A673 (cell line): Measurements from ENCODE around the gene GPBP1L1. TPM values are rescaled to one million over a fixed set of nuclear protein-coding genes. Genes with fewer than 3 reads are reported as not detected.
"Not testable (repeated sequence)": the region's sequence is repeated elsewhere in the genome, so short reads cannot be mapped to it uniquely, and the experiment has no call there.

ENCODE experiments used
- BruUV-seq: library from RNA; stranded (reverse); fragments of 400-500 nt; replicated peaks from 2 replicates; lab custom pipeline; 2021; lab: Mats Ljungman, UMichigan
- CTCF ChIA-PET: fragments of 300-600 bp; sonication (Branson Sonifier 250); formaldehyde crosslinking; loops from one replicate; lab custom pipeline; 2022; ENCODE audit warnings: antibody characterized with exemption; lab: Charles Lee
- POLR2A ChIA-PET: fragments of 300-600 bp; sonication (Branson Sonifier 250); formaldehyde crosslinking; loops from one replicate; lab custom pipeline; 2022; ENCODE audit warnings: antibody characterized with exemption; ENCODE audit not compliant: low non-redundant PET; lab: Charles Lee
- DNase-seq: peaks from one replicate; pipeline ENCODE4 v3.0.0-alpha.2; 2015; ENCODE audit warnings: low spot score
- H3K27ac ChIP-seq: fragments of 200-600 bp; sonication (generic); 2 replicates; pipeline ENCODE4 v1.5.1; 2016; ENCODE audit warnings: mixed run types, low read depth, mild to moderate bottlenecking, mixed read lengths, antibody characterized with exemption, low read length; ENCODE audit not compliant: poor library complexity, severe bottlenecking
- H3K27me3 ChIP-seq: fragments of 200-600 bp; sonication (generic); replicated peaks from 2 replicates; pipeline ENCODE4 v1.6.1; 2017; ENCODE audit warnings: mixed run types, low read depth, mild to moderate bottlenecking, mixed read lengths, antibody characterized with exemption, low read length; ENCODE audit not compliant: insufficient read depth, poor library complexity
- H3K36me3 ChIP-seq: fragments of 200-600 bp; sonication (generic); 2 replicates; pipeline ENCODE4 v1.6.1; 2016; ENCODE audit warnings: mixed run types, mild to moderate bottlenecking, mixed read lengths, antibody characterized with exemption, low read length; ENCODE audit not compliant: insufficient read depth, poor library complexity, severe bottlenecking
- H3K4me1 ChIP-seq: fragments of 200-600 bp; sonication (generic); 2 replicates; pipeline ENCODE4 v1.6.1; 2017; ENCODE audit warnings: mixed run types, mild to moderate bottlenecking, mixed read lengths, antibody characterized with exemption, low read length; ENCODE audit not compliant: insufficient read depth, poor library complexity, severe bottlenecking
- H3K4me3 ChIP-seq: fragments of 200-600 bp; sonication (generic); 2 replicates; pipeline ENCODE4 v1.5.1; 2016; ENCODE audit warnings: low read depth, mixed run types, mild to moderate bottlenecking, mixed read lengths, low read length; ENCODE audit not compliant: poor library complexity, severe bottlenecking
- H3K9me3 ChIP-seq: fragments of 200-600 bp; sonication (generic); 2 replicates; pipeline ENCODE4 v1.6.1; 2016; ENCODE audit warnings: mixed run types, low read depth, mild to moderate bottlenecking, mixed read lengths, antibody characterized with exemption, low read length; ENCODE audit not compliant: poor library complexity, severe bottlenecking
- EZH2 ChIP-seq: fragments of 200-600 bp; sonication (generic); IDR thresholded peaks from 2 replicates; pipeline ENCODE4 v1.6.1; 2017; ENCODE audit warnings: borderline replicate concordance, low read depth, mild to moderate bottlenecking, mixed read lengths, antibody characterized with exemption, low read length; ENCODE audit not compliant: poor library complexity, severe bottlenecking
- intact Hi-C: fragments of 100-400 bp; cut with micrococcal nuclease; formaldehyde crosslinking; loops from one replicate; pipeline ENCODE4 v1.10.0; 2022; ENCODE audit not compliant: unreplicated experiment
- total RNA-seq: library from RNA; stranded (reverse); gene quantifications from 2 replicates; pipeline ENCODE4 v1.2.3, GENCODE V29; 2021
- TF ChIP-seq, protein P1 (sequence below): fragments of 300-800, 200-600 bp; sonication (generic); conservative IDR thresholded peaks from 2 replicates; pipeline ENCODE4 v1.5.1; 2017; ENCODE audit warnings: low read depth, mild to moderate bottlenecking, antibody characterized with exemption, low read length, moderate library complexity, mixed read lengths

Gene GPBP1L1
- total RNA-seq, 1 experiment from 2014 or later = 99.0 TPM

DNA sequence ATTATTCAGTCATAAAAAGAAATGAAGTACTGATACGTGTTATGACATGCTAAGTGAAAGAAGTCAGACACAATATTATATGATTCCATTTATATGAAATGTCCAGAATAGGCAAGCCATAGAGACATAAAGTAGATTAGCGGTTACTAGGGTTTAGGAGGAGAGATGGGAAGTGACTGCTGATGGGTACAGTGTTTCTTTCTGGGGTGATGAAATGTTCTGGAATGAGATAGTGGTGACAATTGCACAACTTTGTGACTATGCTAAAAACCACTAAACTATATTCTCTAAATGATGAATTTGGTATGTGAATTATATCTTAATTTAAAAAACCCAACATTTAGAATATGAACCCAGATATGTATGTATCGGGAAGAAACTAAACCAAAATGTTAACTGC, 36.5 kb upstream of the GPBP1L1 start:
- H3K4me1 ChIP-seq = no peaks in the 10 kb centered on the region
- H3K27me3 ChIP-seq = no peaks in the 10 kb centered on the region
- intact Hi-C loops = no loop called here
- TF ChIP-seq, protein P1, sequence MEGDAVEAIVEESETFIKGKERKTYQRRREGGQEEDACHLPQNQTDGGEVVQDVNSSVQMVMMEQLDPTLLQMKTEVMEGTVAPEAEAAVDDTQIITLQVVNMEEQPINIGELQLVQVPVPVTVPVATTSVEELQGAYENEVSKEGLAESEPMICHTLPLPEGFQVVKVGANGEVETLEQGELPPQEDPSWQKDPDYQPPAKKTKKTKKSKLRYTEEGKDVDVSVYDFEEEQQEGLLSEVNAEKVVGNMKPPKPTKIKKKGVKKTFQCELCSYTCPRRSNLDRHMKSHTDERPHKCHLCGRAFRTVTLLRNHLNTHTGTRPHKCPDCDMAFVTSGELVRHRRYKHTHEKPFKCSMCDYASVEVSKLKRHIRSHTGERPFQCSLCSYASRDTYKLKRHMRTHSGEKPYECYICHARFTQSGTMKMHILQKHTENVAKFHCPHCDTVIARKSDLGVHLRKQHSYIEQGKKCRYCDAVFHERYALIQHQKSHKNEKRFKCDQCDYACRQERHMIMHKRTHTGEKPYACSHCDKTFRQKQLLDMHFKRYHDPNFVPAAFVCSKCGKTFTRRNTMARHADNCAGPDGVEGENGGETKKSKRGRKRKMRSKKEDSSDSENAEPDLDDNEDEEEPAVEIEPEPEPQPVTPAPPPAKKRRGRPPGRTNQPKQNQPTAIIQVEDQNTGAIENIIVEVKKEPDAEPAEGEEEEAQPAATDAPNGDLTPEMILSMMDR = no peak
- TF ChIP-seq EZH2 = no peak
- no TSS peak for BruUV-seq
- POLR2A ChIA-PET = interaction anchor here (0.6 kb wide), 1 partner anchor 26 kb away, joined by 3 read pairs; no protein-coding TSS in a partner anchor
- H3K27ac ChIP-seq = no peak overlapping the region
- no peaks in the 10 kb centered on the region for H3K9me3 ChIP-seq
- H3K4me3 ChIP-seq = no peak overlapping the region
- DNase-seq = no peak
- no peaks in the 10 kb centered on the region for H3K36me3 ChIP-seq
- CTCF ChIA-PET = no interaction called here

DNA sequence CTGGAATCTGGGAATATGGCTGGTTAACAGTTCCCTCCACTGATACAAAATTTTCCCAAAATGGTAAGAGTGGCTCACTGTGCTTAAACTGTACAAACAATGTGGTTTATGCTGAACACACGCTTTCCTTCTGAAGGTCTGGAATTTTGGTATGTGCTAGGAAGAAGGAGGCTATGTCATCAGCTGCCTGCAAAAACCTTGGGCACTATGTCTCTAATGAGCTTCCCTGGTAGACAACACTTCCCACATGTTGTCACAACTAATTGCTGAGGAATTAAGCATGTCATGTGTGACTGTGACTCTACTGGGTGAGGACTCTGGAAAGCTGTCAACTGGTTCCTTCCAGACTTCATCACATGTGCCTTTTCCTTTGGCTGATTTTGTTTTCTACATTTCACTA, 34.9 kb upstream of the GPBP1L1 start:
- no peak for DNase-seq
- TF ChIP-seq EZH2 = no peak
- TF ChIP-seq, protein P1 = no peak
- Histone ChIP-seq H3K27ac (no peak overlapping the region), H3K4me1 (no peaks in the 10 kb centered on the region), H3K4me3 (no peak overlapping the region), H3K36me3 (peaks cover 3% of the 10 kb centered on the region), H3K9me3 (no peaks in the 10 kb centered on the region), H3K27me3 (no peaks in the 10 kb centered on the region)
- ChIA-PET POLR2A (no interaction called here), CTCF (no interaction called here)
- intact Hi-C loops = no loop called here
- no TSS peak for BruUV-seq

DNA sequence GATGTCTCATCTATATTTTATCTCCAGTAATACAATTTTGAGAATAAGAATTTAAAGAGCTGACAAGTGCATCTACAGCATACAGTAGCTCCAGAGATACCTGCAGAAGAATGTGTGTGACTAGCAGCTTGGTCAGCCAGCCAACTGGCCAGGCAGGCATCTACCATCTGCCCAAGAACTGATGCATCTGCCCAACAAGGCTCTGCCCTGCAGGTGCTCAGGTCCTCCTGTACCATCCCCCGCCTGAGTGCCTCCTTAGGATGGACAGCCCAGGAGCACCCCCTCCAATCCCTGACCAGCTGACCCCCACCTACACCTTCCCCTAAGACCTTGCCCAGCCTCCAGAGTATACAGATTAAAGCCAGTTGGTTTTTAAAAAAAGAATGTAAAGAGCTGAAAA, 32.0 kb upstream of the GPBP1L1 start:
- no peak for DNase-seq
- H3K27ac ChIP-seq = no peak overlapping the region
- no peaks in the 10 kb centered on the region for H3K27me3 ChIP-seq
- intact Hi-C loops = no loop called here
- H3K9me3 ChIP-seq = no peaks in the 10 kb centered on the region
- H3K36me3 ChIP-seq = peaks cover 3% of the 10 kb centered on the region
- no peak overlapping the region for H3K4me3 ChIP-seq
- ChIA-PET POLR2A (no interaction called here), CTCF (no interaction called here)
- BruUV-seq = no TSS peak
- no peaks in the 10 kb centered on the region for H3K4me1 ChIP-seq
- TF ChIP-seq, protein P1 = no peak
- no peak for TF ChIP-seq EZH2

DNA sequence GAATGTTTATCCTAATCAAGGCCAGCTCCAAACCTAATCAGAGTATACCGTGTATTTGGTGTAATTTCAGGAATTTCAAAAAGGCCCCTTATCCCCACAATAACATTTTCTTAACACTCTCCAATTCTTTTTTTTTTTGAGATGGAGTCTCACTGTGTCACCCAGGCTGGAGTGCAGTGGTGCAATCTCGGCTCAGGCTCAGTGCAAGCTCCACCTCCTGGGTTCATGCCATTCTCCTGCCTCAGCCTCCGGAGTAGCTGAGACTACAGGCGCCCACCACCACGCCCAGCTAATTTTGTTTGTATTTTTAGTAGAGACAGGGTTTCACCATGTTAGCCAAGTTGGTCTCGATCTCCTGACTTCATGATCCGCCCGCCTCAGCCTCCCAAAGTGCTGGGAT, 31.1 kb upstream of the GPBP1L1 start:
- intact Hi-C loops, H3K9me3 ChIP-seq, H3K27me3 ChIP-seq, H3K4me3 ChIP-seq, CTCF ChIA-PET, H3K27ac ChIP-seq, POLR2A ChIA-PET, BruUV-seq, H3K4me1 ChIP-seq, H3K36me3 ChIP-seq, DNase-seq: not testable (repeated sequence)
